OCI-LY7 (cell line): Measurements from ENCODE around the gene UBTF. TPM values are rescaled to one million over a fixed set of nuclear protein-coding genes. Genes with fewer than 3 reads are reported as not detected.
A peak's percentile ranks its signal among the peaks of the same experiment; 100 is the strongest.

Experiments
- BruUV-seq: library from RNA; stranded (reverse); fragments of 400-500 nt; replicated peaks from 2 replicates; lab custom pipeline; 2021; lab: Mats Ljungman, UMichigan
- CTCF ChIA-PET: fragments of 300-600 bp; sonication (Branson Sonifier 250); formaldehyde crosslinking; loops from one replicate; lab custom pipeline; 2022; ENCODE audit warnings: antibody characterized with exemption; ENCODE audit not compliant: unreplicated experiment; lab: Charles Lee
- POLR2A ChIA-PET: fragments of 300-600 bp; sonication (Branson Sonifier 250); formaldehyde crosslinking; loops from one replicate; lab custom pipeline; 2022; ENCODE audit warnings: antibody characterized with exemption; lab: Charles Lee
- DNase-seq: peaks from one replicate; pipeline ENCODE4 v3.0.0-alpha.2; 2015; ENCODE audit warnings: low spot score
- H2AFZ ChIP-seq: fragments of 200-600 bp; sonication (generic), shearing (Covaris generic); 2 replicates; pipeline ENCODE4 v1.6.1; 2014; ENCODE audit warnings: mild to moderate bottlenecking, antibody characterized with exemption, low read length, moderate library complexity
- H3K27ac ChIP-seq: fragments of 200-600 bp; sonication (generic); 2 replicates; pipeline ENCODE4 v1.5.1; 2014; ENCODE audit warnings: mixed run types, low read depth, mild to moderate bottlenecking, moderate library complexity, low read length, inconsistent platforms; ENCODE audit not compliant: poor library complexity, severe bottlenecking
- H3K36me3 ChIP-seq: fragments of 200-600 bp; sonication (generic); 2 replicates; pipeline ENCODE4 v1.6.1; 2014; ENCODE audit warnings: mild to moderate bottlenecking, antibody characterized with exemption, low read length, moderate library complexity, mixed read lengths; ENCODE audit not compliant: insufficient read depth
- H3K4me1 ChIP-seq: fragments of 200-600 bp; sonication (generic); 2 replicates; pipeline ENCODE4 v1.5.1; 2014; ENCODE audit warnings: mild to moderate bottlenecking, low read length; ENCODE audit not compliant: insufficient read depth, poor library complexity, severe bottlenecking
- H3K4me2 ChIP-seq: fragments of 200-600 bp; sonication (generic); 2 replicates; pipeline ENCODE4 v1.6.1; 2014; ENCODE audit warnings: mild to moderate bottlenecking, low read length
- H3K4me3 ChIP-seq: fragments of 200-600 bp; sonication (generic); 2 replicates; pipeline ENCODE4 v1.5.1; 2014; ENCODE audit warnings: mild to moderate bottlenecking, low read depth, low read length; ENCODE audit not compliant: poor library complexity, severe bottlenecking
- H3K79me2 ChIP-seq: fragments of 200-600 bp; sonication (generic); 2 replicates; pipeline ENCODE4 v1.6.1; 2016; ENCODE audit warnings: low read depth, mild to moderate bottlenecking, low read length, moderate library complexity, mixed read lengths; ENCODE audit not compliant: insufficient read depth
- H3K9me2 ChIP-seq: fragments of 200-600 bp; sonication (generic); 2 replicates; pipeline ENCODE4 v1.6.1; 2016; ENCODE audit warnings: mild to moderate bottlenecking, low read length, mixed read lengths; ENCODE audit not compliant: insufficient read depth
- H3K9me3 ChIP-seq: fragments of 200-600 bp; sonication (generic); 2 replicates; pipeline ENCODE4 v1.6.1; 2014; ENCODE audit warnings: mild to moderate bottlenecking, mixed run types, low read length, mixed read lengths
- H4K20me1 ChIP-seq: fragments of 200-600 bp; sonication (generic); 2 replicates; pipeline ENCODE4 v1.6.1; 2014; ENCODE audit warnings: mild to moderate bottlenecking, antibody characterized with exemption, low read length, moderate library complexity, mixed read lengths; ENCODE audit not compliant: insufficient read depth
- CTCF ChIP-seq: fragments of 200-600 bp; sonication (generic); conservative IDR thresholded peaks from 2 replicates; pipeline ENCODE4 v1.5.1; 2014; ENCODE audit warnings: mild to moderate bottlenecking, antibody characterized with exemption, low read length, moderate library complexity, mixed read lengths
- EZH2phosphoT487 ChIP-seq: fragments of 200-600 bp; sonication (generic); IDR thresholded peaks from 2 replicates; pipeline ENCODE4 v1.6.1; 2018; ENCODE audit warnings: low read depth, borderline replicate concordance, mild to moderate bottlenecking, mixed run types, antibody characterized with exemption, low read length, moderate library complexity, mixed read lengths
- intact Hi-C: fragments of 100-400 bp; cut with micrococcal nuclease; formaldehyde crosslinking; loops from one replicate; pipeline ENCODE4 v1.10.0; 2022; ENCODE audit not compliant: unreplicated experiment
- total RNA-seq, 2 experiments: library from RNA; depleted of rRNA in 1 of 2; stranded (reverse); fragments of >200 nt in 1 of 2; shearing (Covaris generic) in 1 of 2; gene quantifications; 2 replicates each; pipeline ENCODE4 v1.2.3, GENCODE V29; 2014 to 2022

Gene UBTF
- total RNA-seq, 2 experiments from 2014 or later: 155 to 215 TPM

DNA sequence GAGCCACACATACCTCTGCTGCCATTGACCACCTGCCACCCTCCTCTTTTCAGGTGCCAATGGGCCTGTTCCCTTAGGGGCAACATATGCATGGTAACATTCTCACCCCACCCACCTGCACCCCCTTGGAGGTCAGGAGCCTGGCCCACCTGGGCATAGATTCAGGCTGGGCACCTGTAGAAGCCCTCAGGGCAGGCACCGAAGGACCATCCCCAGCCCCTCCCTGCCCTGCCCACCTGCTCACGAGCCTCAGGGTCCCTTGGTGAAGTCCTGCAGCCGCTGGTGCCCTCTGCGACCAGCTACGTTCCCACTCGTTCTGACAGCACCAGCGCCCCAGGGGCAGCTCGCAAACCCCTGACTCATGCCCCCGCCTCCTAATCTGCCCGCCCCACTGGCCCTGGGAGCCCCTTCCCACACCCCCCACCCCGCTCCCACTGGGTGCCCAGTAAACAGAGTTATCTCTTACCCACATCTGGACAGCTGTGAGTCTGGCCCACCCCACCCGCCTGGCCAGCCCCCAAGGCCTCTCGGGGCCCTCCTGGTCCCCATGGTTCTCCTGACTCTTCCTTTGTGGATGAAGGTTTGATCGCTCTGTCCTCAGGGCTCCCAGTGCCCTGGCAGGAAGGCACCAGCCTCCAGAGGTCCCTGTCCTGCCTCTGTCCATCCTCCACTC is 48.5 kb upstream of the UBTF start, which contains the start of gene SLC4A1:
Gene SLC4A1 (minus strand): TSS at position 318 of the 673 bp plus-strand sequence. CDS start 5,269 bp downstream, outside the sequence.
- no peak for DNase-seq
- no peak within 1 kb of the TSS for H3K4me2 ChIP-seq
- no peak within 1 kb of the TSS for H3K4me3 ChIP-seq
- H4K20me1 ChIP-seq: no peaks in the 10 kb centered on the region
- no peaks in the 10 kb centered on the region for H3K4me1 ChIP-seq
- no peaks in the 10 kb centered on the region for H3K36me3 ChIP-seq
- no peak within 1 kb of the TSS for H2AFZ ChIP-seq
- intact Hi-C loops: no loop called here
- H3K27ac ChIP-seq: no peak within 1 kb of the TSS
- TF ChIP-seq EZH2phosphoT487 (no peak), CTCF (no peak)
- H3K9me2 ChIP-seq: no peaks in the 10 kb centered on the region
- H3K9me3 ChIP-seq: no peaks in the 10 kb centered on the region
- ChIA-PET POLR2A (no interaction called here), CTCF (no interaction called here)
- H3K79me2 ChIP-seq: no peaks in the 10 kb centered on the region
- no TSS peak for BruUV-seq

- Histone ChIP-seq H3K4me3 (no peak overlapping the region), H3K36me3 (no peaks in the 10 kb centered on the region), H3K79me2 (no peaks in the 10 kb centered on the region), H3K9me2 (no peaks in the 10 kb centered on the region), H3K4me2 (no peak overlapping the region), H3K9me3 (no peaks in the 10 kb centered on the region), H2AFZ (no peak overlapping the region), H3K4me1 (no peaks in the 10 kb centered on the region), H3K27ac (no peak overlapping the region), H4K20me1 (no peaks in the 10 kb centered on the region)
- ChIA-PET CTCF (no interaction called here), POLR2A (interaction anchor here (0.6 kb wide), 1 partner anchor 309 kb away, joined by 4 read pairs; no protein-coding TSS in a partner anchor)
- intact Hi-C loops: no loop called here
- TF ChIP-seq CTCF: no peak
- TF ChIP-seq EZH2phosphoT487: no peak
- no peak for DNase-seq
- BruUV-seq: no TSS peak
Measured at GRCh38 chr17:44267165-44267455, 47.6 kb upstream of the UBTF start.

- CTCF ChIA-PET: no interaction called here
- intact Hi-C loops: no loop called here
- no peaks in the 10 kb centered on the region for H3K9me2 ChIP-seq
Measured at GRCh38 chr17:44266402-44267164, 47.1 kb upstream of the UBTF start.

More at GRCh38 chr17:44266402-44267164, 47.1 kb upstream of the UBTF start:
- Histone ChIP-seq H3K4me3 (no peak overlapping the region), H3K36me3 (no peaks in the 10 kb centered on the region), H2AFZ (no peak overlapping the region), H3K27ac (no peak overlapping the region), H3K4me1 (no peaks in the 10 kb centered on the region), H3K79me2 (no peaks in the 10 kb centered on the region), H4K20me1 (no peaks in the 10 kb centered on the region), H3K4me2 (no peak overlapping the region), H3K9me3 (no peaks in the 10 kb centered on the region)
- POLR2A ChIA-PET: interaction anchor here (0.6 kb wide), 1 partner anchor 308 kb away, joined by 4 read pairs; no protein-coding TSS in a partner anchor
- DNase-seq: no peak
- no TSS peak for BruUV-seq
- TF ChIP-seq CTCF (peak; percentile 42; the same call in 1 of the 2 replicates), EZH2phosphoT487 (no peak)
